Measurements from ENCODE around the gene FOXD4.
"Not testable (repeated sequence)": the region's sequence is repeated elsewhere in the genome, so short reads cannot be mapped to it uniquely, and the experiment has no call there.

- not testable (repeated sequence) for TF ChIP-seq CTCF, EZH2 (IDR thresholded peaks at IDR 0.05)
Measured at GRCh38 chr9:90851-91250, 27.4 kb downstream of the FOXD4 start.
